Measurements from ENCODE around the gene PRPSAP1.

The PRPSAP1 gene

GRCh38 chr17:76353599-76354316 is at the start of gene PRPSAP1:
Gene PRPSAP1, minus strand, starts transcription at chr17:76353916. Its CDS starts 213 bp downstream, at chr17:76353703.
- peak; percentile 91 for DNase-seq

GRCh38 chr17:76402711-76403110 is 49.0 kb upstream of the PRPSAP1 start:
- DNase-seq, result no peak

- no peak for DNase-seq
Observed at GRCh38 chr17:76399175-76400172, 45.8 kb upstream of the PRPSAP1 start.

- no peak for DNase-seq
Observed at GRCh38 chr17:76398523-76399174, 44.9 kb upstream of the PRPSAP1 start.

GRCh38 chr17:76397687-76398522 is 44.2 kb upstream of the PRPSAP1 start:
- DNase-seq, result peak; percentile 77

- no peak for DNase-seq
Observed at GRCh38 chr17:76397184-76397583, 43.5 kb upstream of the PRPSAP1 start.

- DNase-seq, result no peak
Observed at GRCh38 chr17:76395980-76396379, 42.3 kb upstream of the PRPSAP1 start.

- DNase-seq, result no peak
Observed at GRCh38 chr17:76394166-76394565, 40.5 kb upstream of the PRPSAP1 start.

GRCh38 chr17:76391200-76391715 is 37.5 kb upstream of the PRPSAP1 start:
- DNase-seq, result no peak

GRCh38 chr17:76390003-76390421 is 36.3 kb upstream of the PRPSAP1 start:
- no peak for DNase-seq

- no peak for DNase-seq
Observed at GRCh38 chr17:76388966-76389888, 35.5 kb upstream of the PRPSAP1 start.

GRCh38 chr17:76386966-76387765 is 33.5 kb upstream of the PRPSAP1 start:
- no peak for DNase-seq

GRCh38 chr17:76385892-76386786 is 32.4 kb upstream of the PRPSAP1 start:
- DNase-seq, result peak; percentile 84

- DNase-seq, result peak; percentile 78
Observed at GRCh38 chr17:76384987-76385891, 31.5 kb upstream of the PRPSAP1 start.

GRCh38 chr17:76384222-76384986 is 30.7 kb upstream of the PRPSAP1 start, which contains the start of gene SPHK1:
Gene SPHK1, plus strand, starts transcription at chr17:76384609. Its CDS starts 1,036 bp downstream, at chr17:76385645.
- peak; percentile 90 for DNase-seq

GRCh38 chr17:76383546-76384221 is 30.0 kb upstream of the PRPSAP1 start:
- DNase-seq, result peak; percentile 70

Data from fibroblast of skin of right biceps (primary cell).